ENCODE measurements around the gene OSBPL2. TPM values are rescaled to one million over a fixed set of nuclear protein-coding genes. Genes with fewer than 3 reads are reported as not detected.
A peak's percentile ranks its signal among the peaks of the same experiment; 100 is the strongest.

Gene OSBPL2
- total and polyA plus RNA-seq, 12 donors, result 12.6 to 55.7 (median 39.8) TPM

DNA sequence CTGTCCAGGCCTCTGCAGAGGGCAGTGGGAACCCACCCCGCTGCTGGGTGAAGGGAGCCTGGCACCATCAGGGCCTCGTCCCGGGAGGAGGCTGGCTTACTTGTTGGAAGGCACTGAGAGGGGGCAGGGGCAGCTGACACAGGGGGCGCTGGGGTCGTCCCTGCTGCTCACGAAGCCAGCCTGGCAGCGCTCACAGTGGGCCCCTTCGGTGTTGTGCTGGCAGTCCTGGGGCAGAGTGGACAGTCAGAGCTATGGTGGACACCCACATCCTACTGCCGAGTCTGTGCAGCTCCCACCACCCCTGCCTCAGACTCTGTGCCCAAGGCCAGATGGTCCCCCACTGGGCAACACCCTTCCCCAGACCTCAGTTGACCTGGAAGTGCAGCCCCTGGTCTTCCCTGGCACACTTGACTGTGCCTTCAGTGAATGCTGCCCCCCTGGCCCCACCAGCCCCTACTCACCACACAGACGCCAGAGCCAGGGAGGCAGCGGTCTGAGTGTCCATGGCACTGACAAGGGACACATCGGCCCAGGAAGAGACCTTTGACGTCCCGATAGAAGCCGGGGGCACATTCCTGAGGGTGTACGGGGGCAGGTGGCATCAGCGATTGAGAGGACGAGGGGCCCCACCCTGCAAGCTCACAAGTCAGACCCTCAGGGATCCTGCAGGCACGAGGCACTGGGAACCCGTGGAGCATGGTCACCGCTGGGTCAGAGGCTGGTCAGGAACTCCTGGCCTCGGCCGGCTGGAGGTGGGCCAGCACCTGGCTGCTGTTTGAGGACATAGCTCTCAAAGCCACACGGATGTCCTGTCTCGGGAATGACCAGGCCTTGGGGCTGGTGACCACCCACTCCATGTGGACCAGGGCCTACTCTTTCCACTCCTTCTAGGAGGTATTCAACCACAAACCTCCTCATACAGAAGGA, 85.9 kb downstream of the OSBPL2 start:
- Histone ChIP-seq H3K27me3 (no peaks in the 10 kb centered on the region), H3K36me3 (peaks cover 10 to 90% (median 72%) of the 10 kb centered on the region in 9 donors), H3K27ac (no peak overlapping the region), H3K4me3 (no peak overlapping the region), H3K9me3 (no peaks in the 10 kb centered on the region), H3K4me1 (no peaks in the 10 kb centered on the region)
- 81 to 84% methylated on average over 25 of the region's 25 CpGs for WGBS, 2 donors
- ATAC-seq (no peak), DNase-seq (peak in 1 of 2 donors; percentile 14)
- TF ChIP-seq, protein P1, sequence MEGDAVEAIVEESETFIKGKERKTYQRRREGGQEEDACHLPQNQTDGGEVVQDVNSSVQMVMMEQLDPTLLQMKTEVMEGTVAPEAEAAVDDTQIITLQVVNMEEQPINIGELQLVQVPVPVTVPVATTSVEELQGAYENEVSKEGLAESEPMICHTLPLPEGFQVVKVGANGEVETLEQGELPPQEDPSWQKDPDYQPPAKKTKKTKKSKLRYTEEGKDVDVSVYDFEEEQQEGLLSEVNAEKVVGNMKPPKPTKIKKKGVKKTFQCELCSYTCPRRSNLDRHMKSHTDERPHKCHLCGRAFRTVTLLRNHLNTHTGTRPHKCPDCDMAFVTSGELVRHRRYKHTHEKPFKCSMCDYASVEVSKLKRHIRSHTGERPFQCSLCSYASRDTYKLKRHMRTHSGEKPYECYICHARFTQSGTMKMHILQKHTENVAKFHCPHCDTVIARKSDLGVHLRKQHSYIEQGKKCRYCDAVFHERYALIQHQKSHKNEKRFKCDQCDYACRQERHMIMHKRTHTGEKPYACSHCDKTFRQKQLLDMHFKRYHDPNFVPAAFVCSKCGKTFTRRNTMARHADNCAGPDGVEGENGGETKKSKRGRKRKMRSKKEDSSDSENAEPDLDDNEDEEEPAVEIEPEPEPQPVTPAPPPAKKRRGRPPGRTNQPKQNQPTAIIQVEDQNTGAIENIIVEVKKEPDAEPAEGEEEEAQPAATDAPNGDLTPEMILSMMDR (IDR thresholded peaks at IDR 0.05), result no peak
- intact Hi-C loops (cut with DNase I), result no loop called here

DNA sequence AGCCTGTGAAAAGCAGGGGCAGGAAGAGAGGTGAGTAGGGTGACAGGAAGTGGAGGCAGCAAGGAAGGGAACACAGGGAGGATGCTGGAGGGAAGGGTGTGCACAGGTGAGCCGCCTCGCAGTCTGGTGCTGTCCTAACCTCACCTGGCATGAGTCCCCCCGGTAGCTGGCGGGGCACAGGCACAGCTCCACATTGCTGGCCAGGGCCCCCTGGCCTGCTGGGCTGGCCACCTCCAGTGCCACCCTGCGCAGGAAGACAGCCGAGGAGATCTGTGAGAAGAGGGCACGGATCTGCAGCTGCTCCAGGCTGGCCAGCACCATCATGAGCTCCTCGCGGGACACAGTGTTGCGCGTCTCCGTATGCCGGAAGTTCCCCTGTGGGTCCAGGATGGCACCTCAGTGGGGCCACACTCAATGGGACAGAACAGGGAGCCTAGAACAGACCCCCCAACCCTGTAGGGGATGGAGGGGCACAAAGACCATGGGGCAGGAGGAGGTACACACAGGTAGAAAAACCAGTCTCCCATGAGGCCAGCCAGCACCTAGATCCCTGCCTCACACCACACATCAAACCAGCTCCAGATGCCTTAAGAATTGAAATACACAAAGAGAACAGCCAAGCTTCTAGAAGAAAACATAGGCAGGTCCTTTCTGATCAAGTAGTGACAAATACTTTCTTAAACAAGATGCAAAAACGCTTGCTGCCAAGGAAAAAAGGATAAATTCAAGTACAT, 87.0 kb downstream of the OSBPL2 start:
- 88% methylated on average over 14 of the region's 14 CpGs for WGBS, 2 donors
- H3K4me3 ChIP-seq, result no peak overlapping the region
- intact Hi-C loops (cut with DNase I), result no loop called here
- no peak for DNase-seq
- ATAC-seq, result no peak
- H3K27ac ChIP-seq, result no peak overlapping the region
- H3K4me1 ChIP-seq, result no peaks in the 10 kb centered on the region
- H3K27me3 ChIP-seq, result no peaks in the 10 kb centered on the region
- no peaks in the 10 kb centered on the region for H3K9me3 ChIP-seq
- H3K36me3 ChIP-seq, result peaks cover 10 to 90% (median 72%) of the 10 kb centered on the region in 9 donors
- TF ChIP-seq, protein P1 (IDR thresholded peaks at IDR 0.05), result no peak

DNA sequence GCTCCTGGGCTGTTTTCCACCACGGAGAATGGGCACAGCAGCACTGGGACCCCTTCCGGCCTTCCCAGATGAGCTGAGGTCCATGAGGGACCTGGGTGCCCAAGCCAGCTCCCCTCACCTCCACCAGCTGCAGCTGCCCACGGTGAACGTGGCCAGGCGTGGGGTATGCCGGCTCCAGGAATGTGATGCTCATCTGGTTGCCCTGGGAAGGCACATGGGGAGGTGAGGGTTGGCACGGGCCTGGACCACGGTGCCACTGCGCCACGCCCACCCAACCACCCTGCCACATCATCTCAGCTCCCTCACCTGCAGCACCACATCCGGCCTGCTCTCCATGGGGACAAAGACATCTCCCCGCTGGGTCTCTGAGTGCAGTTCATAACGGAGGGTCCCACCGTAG, 88.2 kb downstream of the OSBPL2 start:
- intact Hi-C loops (cut with DNase I), result no loop called here
- no peak for ATAC-seq
- Histone ChIP-seq H3K4me1 (peaks cover 0 to 2% (median 0%) of the 10 kb centered on the region in 9 donors), H3K27me3 (no peaks in the 10 kb centered on the region), H3K4me3 (no peak overlapping the region), H3K27ac (no peak overlapping the region), H3K36me3 (peaks cover 10 to 96% (median 77%) of the 10 kb centered on the region in 9 donors), H3K9me3 (no peaks in the 10 kb centered on the region)
- DNase-seq, result no peak
- TF ChIP-seq, protein P1 (IDR thresholded peaks at IDR 0.05), result no peak
- WGBS, 2 donors, result 94 to 95% methylated on average over 14 of the region's 14 CpGs

DNA sequence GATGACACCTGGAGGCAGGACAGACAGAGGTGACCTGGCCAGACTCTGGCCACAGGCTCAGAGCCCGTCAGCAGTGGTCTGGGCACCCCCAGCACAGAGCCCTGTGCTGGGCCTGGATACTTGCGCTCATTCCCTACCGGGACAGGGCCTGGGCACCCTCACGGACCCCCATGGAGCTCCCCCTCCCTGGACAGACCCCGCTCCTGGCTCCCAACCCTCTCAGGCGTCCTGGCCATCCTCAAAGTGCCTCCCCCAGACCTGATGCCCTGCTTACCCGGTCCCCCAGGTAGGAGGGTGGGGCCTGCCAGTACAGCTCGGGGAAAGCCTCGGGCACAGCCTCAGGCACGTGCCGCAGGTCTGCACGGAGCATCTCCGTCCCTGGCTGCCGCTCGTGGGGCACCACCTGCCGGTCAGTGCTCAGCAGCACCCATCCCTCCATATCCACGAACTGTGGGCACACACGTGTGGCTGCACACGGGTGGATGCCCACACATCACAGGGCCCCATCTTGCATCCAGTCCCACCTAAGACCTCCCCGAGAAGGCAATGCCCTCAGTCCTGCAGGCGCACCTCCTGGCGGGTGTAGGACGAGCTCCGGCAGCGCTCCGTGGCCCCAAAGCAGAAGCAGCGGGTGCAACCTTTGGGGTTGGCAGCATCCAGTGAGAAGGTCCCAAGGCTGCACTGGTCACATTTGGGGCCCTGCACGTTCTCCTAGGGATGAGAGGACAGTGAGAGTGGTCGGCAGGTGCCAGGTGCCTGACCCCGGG, 88.8 kb downstream of the OSBPL2 start:
- H3K9me3 ChIP-seq, result no peaks in the 10 kb centered on the region
- peak in 1 of 8 donors; percentile 2 for ATAC-seq
- no peak overlapping the region for H3K27ac ChIP-seq
- intact Hi-C loops (cut with DNase I), result no loop called here
- peaks cover 0 to 5% (median 0%) of the 10 kb centered on the region in 9 donors for H3K4me1 ChIP-seq
- no peak for DNase-seq
- no peaks in the 10 kb centered on the region for H3K27me3 ChIP-seq
- TF ChIP-seq, protein P1 (IDR thresholded peaks at IDR 0.05), result no peak
- H3K4me3 ChIP-seq, result no peak overlapping the region
- 88 to 89% methylated on average over 30 of the region's 30 CpGs for WGBS, 2 donors
- peaks cover 10 to 96% (median 77%) of the 10 kb centered on the region in 9 donors for H3K36me3 ChIP-seq
